Peyer's patch (tissue), 4 donors: Measurements from ENCODE around the gene SPEM3. TPM values are rescaled to one million over a fixed set of nuclear protein-coding genes. Genes with fewer than 3 reads are reported as not detected.

Experiments used
- DNase-seq, 3 donors: peaks; one replicate each; pipeline ENCODE4 v3.0.0-alpha.2; 2017 to 2019
- H3K27ac ChIP-seq, 4 donors: fragments of 200-600 bp; sonication (generic); one replicate each; pipeline ENCODE4 v1.5.1; 2016 to 2019
- H3K27me3 ChIP-seq, 2 donors: fragments of 200-600 bp; sonication (generic); one replicate each; pipeline ENCODE4 v1.5.1; 2019
- H3K36me3 ChIP-seq, 3 donors: fragments of 200-600 bp; sonication (generic); one replicate each; pipeline ENCODE4 v1.5.1; 2016 to 2019
- H3K4me1 ChIP-seq, 4 donors: fragments of 200-600 bp; sonication (generic); one replicate each; pipeline ENCODE4 v1.5.1; 2016 to 2019
- H3K4me3 ChIP-seq, 4 donors: fragments of 200-600 bp; sonication (generic); 1 replicate in 3 of 4; 2 replicates in 1 of 4; pipeline ENCODE4 v1.5.1; 2016 to 2019; ENCODE audit warnings: mild to moderate bottlenecking in 1 of 4
- H3K9me3 ChIP-seq, 4 donors: fragments of 200-600 bp; sonication (generic); one replicate each; pipeline ENCODE4 v1.5.1; 2016 to 2019; ENCODE audit warnings: mild to moderate bottlenecking in 1 of 4
- CTCF ChIP-seq, 6 experiments: fragments of 450-650 bp in 4 of 6; fragments of 200-600 bp in 2 of 6; sonication (generic) in 1 of 6; IDR thresholded peaks; one replicate each; pipeline ENCODE4 v1.5.1; 2017 to 2019; ENCODE audit warnings: antibody characterized with exemption in 6 of 6, mild to moderate bottlenecking in 3 of 6, moderate library complexity in 1 of 6
- POLR2A ChIP-seq, 2 donors: fragments of 450-650 bp; IDR thresholded peaks; one replicate each; pipeline ENCODE4 v1.5.1; 2017; ENCODE audit warnings: antibody characterized with exemption in 2 of 2, mild to moderate bottlenecking in 2 of 2, moderate library complexity in 2 of 2
- total RNA-seq, 4 donors: library from RNA; depleted of rRNA; stranded (reverse); fragments of >200 nt; gene quantifications; one replicate each; pipeline ENCODE4 v1.1.0, GENCODE V29; 2016

SPEM3 gene
- total RNA-seq, 4 donors from 2014 or later = not detected

- Histone ChIP-seq H3K4me3 (peak overlapping the region; percentile 49 to 76 (median 58)), H3K4me1 (peaks cover 8 to 47% (median 30%) of the 10 kb centered on the region in 4 donors), H3K27me3 (peaks cover 0 to 19% of the 10 kb centered on the region in 2 donors), H3K9me3 (no peaks in the 10 kb centered on the region), H3K36me3 (no peaks in the 10 kb centered on the region), H3K27ac (peak overlapping the region; percentile 78 to 88 (median 82))
- peak; percentile 60 to 81 (median 77) for DNase-seq
- TF ChIP-seq CTCF (IDR thresholded peaks at IDR 0.05) (peak; percentile 9 to 51 (median 25)), POLR2A (IDR thresholded peaks at IDR 0.05) (no peak)
Observed at GRCh38 chr17:7435676-7436555, 7.3 kb downstream of the SPEM3 start.

DNA sequence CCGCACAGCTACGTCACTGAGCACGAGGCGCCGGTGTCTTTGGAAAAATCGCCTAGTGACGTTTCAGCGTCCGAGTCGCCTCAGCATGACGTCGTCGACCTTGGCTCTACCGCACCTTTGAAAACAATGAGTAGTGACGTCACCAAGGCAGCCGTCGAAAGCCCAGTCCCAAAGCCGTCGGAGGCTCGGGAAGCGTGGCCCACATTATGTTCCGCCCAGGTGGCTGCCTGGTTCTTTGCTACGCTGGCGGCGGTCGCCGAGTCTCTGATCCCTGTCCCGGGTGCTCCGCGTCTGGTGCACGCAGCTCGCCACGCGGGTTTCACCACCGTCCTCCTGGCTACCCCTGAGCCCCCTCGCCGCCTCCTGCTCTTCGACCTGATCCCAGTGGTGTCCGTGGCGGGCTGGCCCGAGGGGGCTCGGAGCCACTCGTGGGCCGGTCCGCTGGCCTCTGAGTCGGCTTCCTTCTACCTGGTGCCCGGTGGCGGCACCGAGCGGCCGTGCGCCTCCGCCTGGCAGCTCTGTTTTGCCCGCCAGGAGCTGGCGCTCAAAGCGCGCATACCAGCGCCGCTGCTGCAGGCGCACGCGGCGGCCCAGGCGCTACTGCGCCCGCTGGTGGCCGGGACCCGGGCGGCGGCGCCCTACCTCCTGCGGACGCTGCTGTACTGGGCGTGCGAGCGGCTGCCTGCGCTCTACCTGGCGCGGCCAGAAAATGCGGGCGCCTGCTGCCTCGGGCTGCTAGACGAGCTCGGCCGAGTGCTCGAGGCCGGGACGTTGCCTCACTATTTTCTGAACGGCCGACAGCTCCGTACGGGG, 8.1 kb downstream of the SPEM3 start:
- peak; percentile 57 to 99 (median 88) for TF ChIP-seq CTCF (IDR thresholded peaks at IDR 0.05)
- peak; percentile 32 to 44 for TF ChIP-seq POLR2A (IDR thresholded peaks at IDR 0.05)
- H3K36me3 ChIP-seq = no peaks in the 10 kb centered on the region
- H3K4me1 ChIP-seq = peaks cover 8 to 48% (median 30%) of the 10 kb centered on the region in 4 donors
- H3K27me3 ChIP-seq = peaks cover 0 to 19% of the 10 kb centered on the region in 2 donors
- H3K4me3 ChIP-seq = peak overlapping the region; percentile 49 to 76 (median 58)
- H3K27ac ChIP-seq = peak overlapping the region; percentile 78 to 88 (median 82)
- DNase-seq = peak; percentile 65 to 90 (median 89)
- H3K9me3 ChIP-seq = no peaks in the 10 kb centered on the region

DNA sequence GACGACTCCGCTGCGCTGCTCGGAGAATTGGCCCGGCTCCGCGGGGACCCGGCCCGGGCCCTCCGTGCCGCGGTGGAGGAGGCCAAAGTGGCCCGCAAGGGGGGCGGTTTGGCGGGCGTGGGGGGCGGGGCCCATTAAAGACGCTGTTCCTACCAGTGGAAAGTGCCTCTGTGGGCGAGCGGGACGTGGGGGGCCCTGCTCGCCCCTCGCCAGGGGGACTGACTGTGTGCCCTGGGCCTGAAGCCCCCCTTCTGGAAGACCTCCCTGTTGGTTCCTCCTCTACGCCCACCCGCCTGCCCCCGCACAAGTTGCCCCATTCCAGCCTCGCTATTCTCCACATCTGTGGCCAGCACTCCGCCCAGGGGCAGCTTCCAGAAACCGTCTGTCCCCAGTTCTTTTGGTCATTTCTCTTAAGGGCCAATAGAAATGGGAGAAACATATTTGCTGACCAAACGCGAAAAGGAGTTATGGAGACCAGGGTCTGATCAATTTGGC, 8.8 kb downstream of the SPEM3 start:
- Histone ChIP-seq H3K27ac (peak overlapping the region in 3 of 4 donors; percentile 78 to 88 (median 80)), H3K27me3 (peaks cover 0 to 19% of the 10 kb centered on the region in 2 donors)
- DNase-seq = no peak

DNA sequence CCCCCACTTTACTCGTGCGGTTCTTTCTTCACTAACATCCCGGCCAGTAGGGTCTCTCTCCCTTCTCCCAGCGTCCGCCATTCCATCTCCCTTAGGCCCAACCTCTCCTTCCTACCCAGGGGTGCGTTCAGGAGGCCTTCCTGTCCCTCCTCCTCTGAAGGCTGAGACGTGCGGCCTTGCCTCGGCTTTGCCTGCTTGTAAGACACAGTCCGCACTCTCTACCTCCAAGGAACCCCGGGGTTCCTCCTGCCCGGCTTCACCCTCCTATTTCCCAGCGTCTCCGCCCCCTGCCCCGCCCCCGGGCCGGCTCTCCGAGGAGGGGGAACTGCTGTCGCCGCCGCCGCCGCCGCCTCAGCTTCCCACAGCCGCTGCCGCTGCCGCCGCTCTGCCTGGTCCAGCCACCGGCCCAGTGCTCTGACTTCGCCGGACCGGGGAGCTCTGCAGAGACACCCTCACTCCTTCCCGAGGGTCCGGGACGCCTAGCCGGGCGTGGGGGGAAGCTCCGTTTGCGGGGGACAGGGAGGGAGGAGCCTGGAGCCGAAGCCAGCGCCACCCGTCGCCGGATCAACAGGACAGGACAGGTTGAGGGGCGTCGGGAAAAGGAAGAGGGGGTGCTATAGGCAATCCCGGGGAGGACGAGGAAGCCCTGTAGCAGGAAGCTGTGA, 9.4 kb downstream of the SPEM3 start:
- no peak for TF ChIP-seq CTCF (IDR thresholded peaks at IDR 0.05)
- TF ChIP-seq POLR2A (IDR thresholded peaks at IDR 0.05) = no peak
- H3K4me3 ChIP-seq = peak overlapping the region in 3 of 4 donors; percentile 36 to 76 (median 67)
- peaks cover 0 to 19% of the 10 kb centered on the region in 2 donors for H3K27me3 ChIP-seq
- no peaks in the 10 kb centered on the region for H3K36me3 ChIP-seq
- H3K4me1 ChIP-seq = peaks cover 8 to 48% (median 30%) of the 10 kb centered on the region in 4 donors
- DNase-seq = peak; percentile 53 to 73 (median 68)
- H3K9me3 ChIP-seq = no peaks in the 10 kb centered on the region
- peak overlapping the region in 1 of 4 donors; percentile 78 for H3K27ac ChIP-seq

More for the DNA sequence above, 8.8 kb downstream of the SPEM3 start:
- TF ChIP-seq POLR2A (IDR thresholded peaks at IDR 0.05) (no peak), CTCF (IDR thresholded peaks at IDR 0.05) (no peak)
- no peaks in the 10 kb centered on the region for H3K36me3 ChIP-seq
- H3K9me3 ChIP-seq = no peaks in the 10 kb centered on the region
- H3K4me1 ChIP-seq = peaks cover 8 to 48% (median 30%) of the 10 kb centered on the region in 4 donors
- H3K4me3 ChIP-seq = peak overlapping the region in 3 of 4 donors; percentile 49 to 76 (median 67)
